Loucy (cell line): ENCODE data around the gene TUBA4B.

Experiments used
- CTCF ChIP-seq: fragments of 200-600 bp; sonication (generic); conservative IDR thresholded peaks from 2 replicates; pipeline ENCODE4 v1.5.1; 2014; ENCODE audit warnings: mild to moderate bottlenecking, antibody characterized with exemption, low read length
- EZH2phosphoT487 ChIP-seq: fragments of 200-600 bp; IDR thresholded peaks from 2 replicates; pipeline ENCODE4 v1.6.1; 2018; ENCODE audit warnings: antibody characterized with exemption, mild to moderate bottlenecking, moderate library complexity, borderline replicate concordance

GRCh38 chr2:219293736-219294231, 40.7 kb downstream of the TUBA4B start:
- TF ChIP-seq CTCF (no peak), EZH2phosphoT487 (no peak)
